NK-92 (cell line): ENCODE measurements around the gene PF4V1.

Source experiments
- DNase-seq: peaks from one replicate; lab custom pipeline; 2025; ENCODE audit not compliant: unreplicated experiment; lab: John Stamatoyannopoulos, UW

Gene PF4V1

DNA sequence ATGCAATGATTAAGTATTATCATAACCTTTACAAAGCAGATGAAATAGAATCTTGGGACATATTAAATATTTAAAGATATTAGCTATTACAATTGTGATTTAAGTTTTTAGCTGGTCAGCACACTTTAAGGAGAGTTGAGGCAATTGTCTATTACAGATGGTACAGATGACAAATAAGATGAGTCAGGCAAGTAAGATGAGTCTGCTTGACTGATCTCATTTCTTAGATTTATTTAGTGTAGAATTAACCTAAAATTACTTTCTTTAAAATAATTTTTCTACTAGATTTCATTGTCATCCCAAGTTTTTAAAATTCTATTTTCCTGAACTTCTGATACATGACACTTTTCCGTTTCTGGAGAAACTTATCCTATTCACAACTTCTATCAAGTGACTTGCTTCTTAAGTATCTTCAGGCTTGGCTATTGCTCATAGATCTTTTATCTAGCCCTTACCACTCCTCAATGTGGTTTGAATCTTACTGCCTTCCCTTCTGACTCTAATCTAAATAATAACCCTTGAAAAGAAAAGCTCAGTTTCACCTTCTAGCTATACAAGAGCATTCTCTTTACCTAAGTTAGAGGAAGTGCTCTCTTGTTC is 49.0 kb downstream of the PF4V1 start:
- DNase-seq = no peak

DNA sequence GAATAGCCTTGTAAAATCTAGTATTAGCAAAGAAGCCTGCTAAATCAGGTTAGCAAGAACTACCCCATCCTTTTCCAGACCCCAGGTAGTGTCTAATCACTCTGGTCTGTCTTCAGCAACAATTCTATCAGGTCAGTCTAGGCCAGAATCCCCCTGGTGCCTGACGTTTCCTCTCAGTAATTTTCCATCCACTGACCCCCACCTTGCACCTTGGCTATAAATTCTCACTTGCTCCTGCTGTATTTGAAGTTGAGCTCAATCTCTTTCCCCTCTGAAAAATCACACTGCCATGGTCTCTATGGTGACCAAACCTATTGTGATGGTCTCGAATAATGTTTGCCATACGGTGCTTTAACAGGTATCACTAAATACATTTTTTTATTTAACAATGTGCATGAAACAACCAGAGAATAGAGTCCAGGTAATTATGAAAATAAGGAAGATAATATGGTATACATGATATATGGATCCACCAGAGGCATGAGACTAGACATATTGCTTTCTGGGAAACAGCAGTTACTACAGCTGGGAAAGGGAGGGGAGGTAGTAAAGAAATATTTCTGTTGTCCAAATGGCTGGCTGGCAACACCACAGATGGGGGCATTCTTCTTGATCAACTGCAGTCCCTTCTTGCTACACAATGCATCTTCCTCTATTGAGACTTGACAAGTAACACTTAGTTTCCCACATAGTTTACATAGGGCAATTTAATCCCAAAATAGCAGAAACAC is 49.9 kb downstream of the PF4V1 start:
- no peak for DNase-seq
